Astrocyte of the hippocampus (primary cell): ENCODE measurements around the gene LPGAT1.

Source experiments
- DNase-seq: peaks from one replicate; pipeline ENCODE4 v3.0.0; 2011; ENCODE audit warnings: low read depth, low spot score

LPGAT1 gene

DNA sequence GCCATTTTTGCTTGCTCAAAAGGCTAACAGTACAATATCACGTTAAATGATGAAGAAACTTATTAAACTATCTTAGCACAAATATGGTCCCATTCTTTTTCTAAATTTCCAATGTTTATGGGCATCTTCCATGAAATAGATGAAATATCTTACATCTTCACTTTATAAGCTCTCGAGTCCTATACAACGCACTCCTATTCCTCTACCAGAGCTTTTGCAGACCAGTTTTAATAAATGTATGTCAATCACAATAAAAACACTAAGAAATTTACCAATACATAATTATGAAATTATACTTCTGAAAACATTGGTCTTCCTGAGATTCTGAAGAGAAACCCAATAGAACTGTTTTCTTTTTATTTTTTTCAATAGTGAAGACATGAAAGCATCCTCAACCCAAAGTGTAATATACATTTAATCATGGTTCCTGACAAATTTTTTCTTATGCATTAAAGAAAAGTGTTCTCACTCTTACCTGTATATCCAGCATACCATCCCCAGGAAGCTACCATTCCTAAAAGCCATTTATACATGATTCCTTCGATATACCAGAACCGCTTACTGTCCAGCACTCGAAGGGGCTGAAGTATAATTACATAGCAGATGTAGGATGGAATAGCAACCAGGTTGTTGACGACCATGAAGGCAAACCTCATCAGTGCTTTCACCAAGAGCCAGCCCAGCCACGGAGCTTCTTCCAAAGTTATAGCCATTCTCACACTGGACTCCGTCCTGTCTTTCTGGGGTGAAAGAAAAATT lies 1.8 kb downstream of the LPGAT1 start:
- peak; percentile 42 for DNase-seq

DNA sequence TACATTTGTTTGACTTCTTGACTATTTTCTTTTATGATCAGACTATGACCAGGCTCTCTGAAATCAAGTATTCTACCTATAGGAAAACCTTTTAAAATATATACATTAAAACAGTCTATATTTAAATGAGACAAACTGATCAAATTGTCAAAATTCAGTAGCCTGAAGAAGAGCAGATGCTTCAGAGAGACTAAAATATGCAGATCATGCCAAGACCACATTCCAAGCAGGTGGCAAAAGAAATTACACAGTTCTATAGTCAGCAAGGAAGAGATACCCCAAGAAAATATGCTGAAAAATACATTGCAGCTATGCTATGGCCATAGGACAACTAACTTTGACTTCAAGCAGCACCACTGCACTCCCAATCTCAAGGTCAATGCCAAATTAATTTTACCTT lies 3.5 kb downstream of the LPGAT1 start:
- DNase-seq: no peak

DNA sequence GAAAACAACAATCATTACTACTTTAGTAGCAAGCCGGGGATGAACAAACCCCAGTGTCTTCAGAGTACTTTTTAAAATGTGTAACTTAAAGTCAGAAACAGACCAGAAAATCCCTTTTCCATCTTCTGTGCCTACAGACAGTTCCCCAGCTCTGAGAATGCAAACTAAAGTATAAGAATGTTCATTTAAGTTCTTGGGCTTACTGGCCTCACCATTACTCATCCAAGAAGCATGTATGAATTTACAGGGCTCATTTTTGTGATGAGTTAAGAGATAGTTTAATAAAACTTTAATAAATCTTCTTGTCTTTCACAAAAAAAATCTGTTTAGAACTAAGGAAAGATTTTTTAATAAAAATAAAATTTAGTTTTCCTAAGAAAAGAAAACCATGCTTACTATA lies 4.6 kb downstream of the LPGAT1 start:
- peak; percentile 48 for DNase-seq

DNA sequence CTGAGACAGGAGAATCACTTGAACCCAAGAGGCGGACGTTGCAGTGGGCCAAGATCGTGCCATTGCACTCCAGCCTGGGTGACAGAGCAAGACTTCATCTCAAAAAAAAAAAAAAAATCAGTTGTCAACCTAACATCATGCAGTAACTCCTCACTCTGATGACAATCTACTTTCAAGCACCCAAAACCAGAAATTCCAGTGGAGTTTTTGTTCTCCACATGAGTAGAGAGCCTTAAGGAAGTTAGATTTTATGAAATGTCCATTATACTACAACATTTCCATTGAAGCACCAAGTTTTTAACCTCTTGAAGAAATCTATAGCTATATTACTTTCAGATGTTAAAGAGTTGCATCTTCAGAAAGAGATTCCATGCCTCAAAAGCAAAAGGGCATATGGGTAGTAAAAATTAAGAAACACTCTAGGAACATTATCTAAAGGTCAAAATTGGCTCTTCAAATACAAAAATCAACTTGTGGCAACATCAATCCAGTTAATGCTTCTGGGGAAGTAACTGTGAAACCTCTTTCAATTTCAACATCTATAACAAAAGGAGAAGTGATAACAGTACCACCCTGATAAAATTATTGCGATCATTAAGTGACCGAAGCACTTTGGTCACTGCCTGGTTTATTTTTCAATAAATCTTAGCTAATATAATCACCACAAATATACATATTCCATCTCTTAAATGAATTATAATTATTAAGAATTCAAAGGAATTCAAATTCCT lies 7.7 kb downstream of the LPGAT1 start:
- no peak for DNase-seq

DNA sequence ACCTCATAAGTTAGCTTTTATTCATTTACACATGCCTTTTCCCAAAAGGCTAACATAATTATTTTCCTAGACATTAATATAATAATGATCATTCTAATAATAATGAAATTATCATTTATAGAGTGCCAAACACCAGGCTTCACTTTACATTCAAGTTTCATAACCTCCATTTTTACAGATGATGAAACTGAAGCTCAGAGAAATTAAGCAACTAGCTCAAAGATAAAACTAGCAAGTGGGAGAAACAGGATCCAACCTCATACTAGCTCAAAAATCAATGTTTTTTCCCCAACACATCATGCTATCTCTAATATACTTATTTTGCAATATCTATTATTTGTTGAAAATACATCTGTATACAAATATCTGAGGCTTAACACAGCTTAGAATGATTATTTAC lies 14.0 kb downstream of the LPGAT1 start:
- no peak for DNase-seq

DNA sequence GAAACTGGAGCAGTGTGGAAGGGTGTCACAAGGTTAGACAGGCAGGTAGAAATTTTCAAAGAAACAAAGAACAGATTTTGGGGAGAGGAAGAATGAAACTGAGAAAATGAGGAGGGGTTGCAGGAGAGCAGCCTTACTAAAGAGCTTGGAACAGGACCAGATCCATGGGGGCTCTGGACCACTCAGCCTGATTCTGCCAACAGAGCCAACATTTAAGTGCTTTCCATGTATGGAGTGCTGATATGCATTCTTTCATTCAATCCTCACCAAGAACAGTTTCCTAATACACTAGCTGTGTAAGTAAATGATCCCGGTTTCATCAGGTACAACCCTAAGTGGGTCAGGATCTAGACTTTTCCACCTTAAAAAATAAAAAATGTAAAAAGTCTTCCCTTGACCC lies 16.2 kb downstream of the LPGAT1 start:
- DNase-seq: no peak

DNA sequence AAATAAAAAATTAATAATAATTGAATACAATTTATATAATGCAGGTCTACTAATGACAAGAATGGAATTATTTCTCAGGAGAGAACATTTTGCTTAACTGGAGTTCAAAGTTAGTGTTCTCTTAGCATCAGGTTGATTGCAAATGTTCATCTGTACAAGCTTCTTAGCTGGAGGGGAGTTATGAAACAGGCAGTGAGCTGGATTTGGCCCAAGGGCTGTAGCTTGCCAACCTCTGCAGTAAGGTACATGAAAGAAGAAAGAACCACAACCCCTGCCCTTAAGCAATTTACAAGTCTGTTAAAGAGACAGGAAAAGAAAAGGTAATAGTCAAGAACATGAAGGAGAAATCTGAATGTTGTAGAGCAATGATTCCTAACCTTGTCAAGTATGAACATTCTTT lies 17.0 kb downstream of the LPGAT1 start:
- DNase-seq: peak; percentile 84

DNA sequence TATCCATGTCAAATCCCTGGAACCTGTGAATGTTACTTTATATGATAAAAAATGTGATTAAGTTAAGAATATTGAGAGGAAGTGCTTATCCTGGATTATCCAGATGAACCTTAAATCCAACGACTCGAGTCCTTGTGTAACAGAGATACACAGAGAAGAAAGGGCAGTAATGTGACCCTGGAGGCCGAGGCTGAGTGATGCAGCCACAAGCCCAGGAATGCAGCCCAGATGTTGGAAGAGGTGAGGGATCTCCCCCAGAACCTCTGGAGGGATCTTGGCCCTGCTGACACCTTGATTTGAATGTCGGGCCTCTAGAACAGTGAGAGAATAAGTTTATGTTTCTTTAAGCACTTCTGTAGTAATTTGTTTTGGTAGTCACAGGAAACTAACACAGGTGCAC lies 18.0 kb downstream of the LPGAT1 start:
- DNase-seq: no peak

DNA sequence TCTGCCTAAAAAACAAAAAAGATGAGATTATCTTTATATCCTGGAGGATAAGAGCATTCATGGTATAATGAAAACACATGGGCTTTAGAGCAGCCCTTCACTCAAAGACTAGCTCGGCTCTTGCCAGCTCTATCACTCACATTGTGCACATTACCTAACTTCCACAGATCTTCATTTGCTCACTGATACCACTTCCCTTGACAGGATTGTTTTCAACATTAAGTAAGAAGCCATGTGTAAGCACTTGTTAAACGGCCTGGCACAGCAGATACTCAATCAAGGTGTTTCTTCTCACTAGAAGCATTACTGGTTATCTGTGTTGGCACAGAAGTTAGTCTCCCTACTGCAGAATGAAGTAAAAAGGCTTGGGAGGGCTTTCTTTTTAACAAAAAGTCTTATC lies 18.7 kb downstream of the LPGAT1 start:
- DNase-seq: no peak

DNA sequence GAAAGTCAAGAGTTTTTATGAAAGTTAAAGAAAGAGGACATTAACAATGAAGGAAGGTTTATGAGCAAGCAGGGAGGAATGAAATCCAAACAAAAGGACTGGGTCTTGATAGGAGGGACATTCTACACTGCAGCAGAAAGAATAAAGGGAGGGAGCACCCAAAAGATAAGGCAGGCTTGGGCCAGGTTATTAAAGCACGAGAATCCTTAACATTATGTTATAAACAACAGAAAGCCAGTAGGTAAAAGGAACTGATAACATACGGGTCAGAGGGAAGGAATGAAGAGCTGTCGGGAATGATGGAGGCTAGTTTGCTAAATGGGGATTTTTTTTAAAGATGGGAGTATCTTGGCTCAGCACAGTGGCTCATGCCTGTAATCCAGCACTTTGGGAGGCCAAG lies 19.4 kb downstream of the LPGAT1 start:
- DNase-seq: peak; percentile 25

DNA sequence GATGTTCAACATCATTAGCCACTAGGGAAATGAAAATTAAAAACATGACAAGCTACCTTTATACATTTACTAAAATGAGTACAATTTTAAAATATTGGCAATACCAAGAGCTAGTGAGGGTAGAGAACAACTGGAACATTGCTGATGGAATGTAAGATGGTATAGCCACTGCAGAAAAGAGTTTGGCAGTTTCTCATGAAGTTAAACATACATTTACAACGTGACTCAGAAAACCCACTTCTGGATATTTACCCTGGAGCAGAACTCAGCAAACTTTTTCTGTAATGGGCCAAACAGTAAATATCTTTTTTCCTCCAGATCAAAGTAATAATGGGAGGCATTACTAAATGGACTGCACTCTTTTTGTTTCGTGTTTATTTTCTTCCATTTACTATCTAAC lies 22.1 kb downstream of the LPGAT1 start:
- DNase-seq: no peak

DNA sequence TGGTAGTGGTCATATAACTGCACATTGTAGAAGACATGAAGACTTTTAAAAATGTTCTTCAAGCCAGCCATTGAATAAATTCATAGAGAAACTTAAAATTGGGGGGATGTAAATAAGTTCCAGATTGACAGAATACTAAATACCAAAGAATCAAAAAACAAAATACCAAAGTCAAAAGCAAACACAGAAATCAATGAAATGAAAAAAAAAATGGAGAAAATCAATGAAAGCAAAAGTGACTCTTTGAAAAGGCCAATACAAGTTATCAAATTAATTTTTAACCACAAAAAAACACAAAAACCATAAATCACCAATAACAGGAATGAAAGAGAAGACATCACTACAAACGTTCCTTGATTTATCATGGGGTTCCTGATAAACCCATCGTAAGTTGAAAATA lies 25.6 kb downstream of the LPGAT1 start:
- no peak for DNase-seq

DNA sequence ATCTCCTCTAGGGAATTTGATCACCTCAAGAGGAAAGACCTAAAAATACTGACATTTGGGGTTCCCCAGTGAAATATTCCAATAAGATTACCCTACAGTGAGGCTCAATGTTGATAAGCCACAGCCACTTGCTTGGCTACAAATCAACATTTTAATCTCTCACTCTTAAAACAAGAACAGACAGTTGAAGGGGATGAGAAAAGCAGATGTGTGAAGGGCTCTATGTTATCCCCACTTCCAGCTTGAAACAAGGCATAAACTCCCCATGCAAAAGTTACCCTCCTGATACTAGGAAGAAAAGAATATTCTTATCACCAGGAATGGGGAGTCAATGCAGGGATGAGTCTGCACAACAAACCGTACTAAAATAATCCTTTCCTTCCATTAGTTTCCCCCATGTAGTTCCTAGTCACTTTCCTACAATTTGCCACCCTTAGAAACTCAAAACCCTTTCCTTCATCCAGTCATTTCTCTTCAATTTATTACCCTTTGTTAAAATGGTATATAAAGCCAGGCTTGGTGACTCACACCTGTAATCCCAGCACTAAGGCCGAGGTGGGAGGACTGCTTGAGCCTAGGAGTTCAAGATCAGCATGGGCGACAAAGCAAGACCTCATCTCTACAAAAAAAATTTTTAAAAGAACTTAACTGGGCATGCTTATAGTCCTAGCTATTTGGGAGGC lies 29.5 kb downstream of the LPGAT1 start:
- no peak for DNase-seq

DNA sequence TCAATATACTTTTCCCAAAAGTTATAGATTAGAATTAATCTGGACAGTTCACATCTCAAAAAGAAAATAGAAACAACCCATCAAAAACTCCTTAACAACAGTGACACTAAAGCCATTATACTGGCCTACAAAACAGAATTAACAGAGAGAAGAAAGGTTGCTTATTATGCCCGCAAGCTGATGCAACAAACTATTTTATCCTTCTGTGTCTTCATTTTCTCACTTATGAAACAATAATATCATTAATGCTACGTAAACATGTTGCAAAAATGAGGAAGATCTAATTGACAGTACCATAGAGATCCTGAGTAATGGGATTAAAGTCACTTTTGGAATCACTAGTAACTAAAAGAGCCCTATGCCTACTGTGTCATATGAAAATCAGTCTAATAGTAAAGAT lies 32.6 kb downstream of the LPGAT1 start:
- no peak for DNase-seq

DNA sequence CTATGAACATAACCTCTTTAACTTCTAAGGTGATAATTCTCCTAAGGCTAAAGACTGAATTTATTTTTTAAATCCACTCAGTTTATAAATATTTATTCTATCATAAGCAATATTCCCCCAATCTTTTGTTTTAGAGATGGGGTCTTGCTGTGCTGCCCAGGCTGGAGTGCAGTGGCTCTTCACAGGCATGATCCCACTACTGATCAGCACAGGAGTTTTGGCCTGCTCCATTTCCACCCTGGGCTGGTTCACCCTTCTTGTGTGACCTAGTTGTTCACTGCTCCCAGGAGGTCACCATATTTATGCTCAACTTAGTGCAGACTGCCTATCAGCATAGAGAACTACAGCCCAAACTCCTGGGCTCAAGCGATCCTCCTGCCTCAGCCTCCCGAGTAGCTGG lies 38.6 kb downstream of the LPGAT1 start:
- DNase-seq: no peak

DNA sequence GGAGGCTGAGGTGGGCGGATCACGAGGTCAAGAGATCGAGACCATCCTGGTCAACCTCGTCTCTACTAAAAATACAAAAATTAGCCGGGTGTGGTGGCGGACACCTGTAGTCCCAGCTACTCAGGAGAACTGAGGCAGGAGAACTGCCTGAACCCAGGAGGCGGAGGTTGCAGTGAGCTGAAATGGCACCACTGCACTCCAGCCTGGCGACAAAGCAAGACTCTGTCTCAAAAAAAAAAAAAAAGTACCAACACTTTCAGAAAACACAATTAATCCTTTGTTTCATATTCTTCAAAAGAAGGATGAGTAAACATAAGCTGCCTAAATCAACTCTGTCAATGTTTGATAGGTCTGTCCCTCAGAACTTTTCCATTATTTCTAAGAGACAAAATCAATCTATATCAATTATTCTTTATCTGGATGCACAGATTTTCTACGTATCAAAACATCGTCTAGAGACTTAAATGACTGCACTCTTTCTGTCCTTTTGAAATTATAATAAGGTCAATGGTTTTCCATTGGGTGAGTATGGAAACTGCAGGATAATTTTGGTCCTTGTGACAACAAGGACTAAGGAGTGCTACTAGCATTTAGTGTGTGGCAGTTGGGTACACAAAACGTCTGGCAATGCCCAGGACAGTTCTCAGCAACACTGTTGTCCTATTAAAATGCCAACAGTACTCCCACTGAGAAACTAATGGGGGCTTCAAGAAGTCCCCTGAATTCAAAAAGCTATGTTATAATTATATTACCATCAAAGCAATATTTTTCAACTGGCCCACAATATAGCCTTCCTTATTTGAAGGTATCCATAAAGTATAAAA lies 40.7 kb downstream of the LPGAT1 start:
- no peak for DNase-seq

DNA sequence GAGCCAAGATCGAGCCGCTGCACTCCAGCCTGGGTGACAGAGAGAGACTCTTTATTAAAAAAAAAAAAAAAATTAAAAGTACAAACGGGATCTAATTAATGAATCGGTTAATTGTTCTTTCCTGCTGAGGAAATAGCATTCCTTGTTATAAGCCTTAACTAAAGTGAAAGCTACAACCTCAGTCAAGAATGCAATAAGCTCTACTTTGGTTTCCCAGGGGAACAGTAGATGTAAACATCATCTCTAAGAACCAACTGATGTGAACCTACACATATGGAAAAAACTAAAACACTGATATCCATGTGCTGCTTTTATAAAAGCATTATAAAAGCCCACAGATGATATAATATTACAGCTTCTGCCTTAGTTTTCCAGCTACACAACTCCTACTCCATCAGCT lies 41.9 kb downstream of the LPGAT1 start:
- DNase-seq: no peak

DNA sequence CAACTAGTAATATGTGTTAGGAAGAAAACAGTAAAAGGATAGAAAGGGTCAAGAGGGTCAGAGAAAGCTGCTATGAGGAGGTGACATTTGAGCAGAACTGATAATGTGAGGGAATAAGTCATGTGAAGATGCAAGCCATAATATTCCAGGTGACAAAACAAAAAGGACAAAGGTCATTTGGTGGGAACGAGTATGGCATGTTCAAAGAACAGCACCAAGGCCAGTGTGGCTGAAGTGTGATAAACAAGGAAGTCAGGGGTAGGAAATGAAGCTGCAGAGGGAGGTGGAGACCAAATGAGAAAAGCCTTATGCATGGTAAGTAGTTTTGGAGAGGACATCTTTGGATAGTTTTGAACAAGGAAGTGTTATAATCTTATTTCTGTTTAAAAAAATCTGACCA lies 46.7 kb downstream of the LPGAT1 start:
- DNase-seq: no peak

DNA sequence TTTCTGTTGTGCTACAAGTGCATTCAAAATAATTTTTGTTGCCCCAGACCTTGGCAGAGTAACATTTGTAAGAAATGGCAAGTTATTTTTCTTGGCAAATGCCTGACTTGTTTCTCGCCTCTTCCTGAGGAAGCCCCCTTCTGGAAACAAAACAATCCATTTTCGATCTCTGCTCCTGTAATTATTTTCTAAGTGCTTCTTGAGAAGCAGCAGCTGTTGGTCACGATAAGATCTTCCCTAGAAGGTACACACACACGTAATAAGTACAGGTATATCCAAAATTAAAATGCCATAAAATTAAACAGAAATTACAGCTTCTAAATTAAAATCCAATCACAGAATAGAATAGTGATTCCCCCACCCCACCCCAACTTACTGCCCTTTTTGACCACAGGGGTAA lies 47.3 kb downstream of the LPGAT1 start:
- no peak for DNase-seq

DNA sequence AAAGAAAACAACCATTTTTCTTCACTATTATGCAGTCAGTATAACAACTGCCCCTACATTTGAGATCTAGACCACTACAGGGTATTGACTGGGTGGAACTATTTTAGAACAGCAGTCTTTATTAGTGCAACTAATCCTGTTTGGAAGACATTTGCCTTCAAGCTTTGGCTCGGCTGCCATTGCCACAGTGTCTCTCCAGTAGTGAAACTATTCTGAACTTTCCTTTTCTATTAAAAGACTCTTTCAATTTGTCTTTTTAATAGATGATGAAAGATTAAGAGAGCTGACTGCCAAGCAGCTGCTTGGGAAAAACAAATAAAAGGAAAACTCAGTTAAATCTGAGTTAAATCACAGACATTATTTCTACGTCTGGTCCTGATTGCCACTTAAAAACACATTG lies 49.3 kb downstream of the LPGAT1 start:
- no peak for DNase-seq

DNA sequence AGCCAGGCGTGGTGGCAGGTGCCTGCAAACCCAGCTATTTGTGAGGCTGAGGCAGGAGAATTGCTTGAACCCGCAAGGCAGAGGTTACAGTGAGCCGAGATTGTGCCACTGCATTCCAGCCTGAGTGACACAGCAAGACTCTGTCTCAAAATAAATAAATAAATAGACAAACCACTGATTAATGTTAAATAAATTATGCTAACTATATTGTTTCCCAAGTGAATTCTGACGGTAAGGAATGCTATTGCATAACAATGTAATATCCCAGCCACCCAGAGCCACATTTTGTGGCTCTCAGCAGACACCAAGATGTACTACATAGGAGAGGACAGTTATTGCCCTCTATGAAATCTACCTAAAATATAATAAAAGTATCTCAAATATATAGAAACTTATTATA lies 55.4 kb downstream of the LPGAT1 start:
- DNase-seq: peak; percentile 5

DNA sequence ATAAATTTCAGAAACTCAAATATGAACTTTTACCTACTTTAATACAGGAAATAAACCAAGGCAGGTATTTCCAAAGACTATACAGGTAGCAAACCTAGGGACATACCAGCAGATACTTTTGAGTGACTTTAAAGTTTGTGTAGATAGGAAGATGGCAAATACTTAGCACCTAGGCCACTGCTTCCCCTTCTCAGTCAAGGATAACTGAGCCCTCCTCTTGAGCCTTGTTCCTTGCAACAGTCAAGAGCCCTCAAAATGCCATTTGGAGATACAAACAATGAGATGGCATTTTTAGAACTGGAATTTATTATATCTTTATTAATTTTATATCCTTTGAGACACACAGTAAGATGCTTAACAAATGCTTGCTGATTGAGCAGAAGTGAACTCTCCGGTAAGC lies 65.9 kb downstream of the LPGAT1 start:
- DNase-seq: no peak
